GM19468 (cell line): ENCODE results near the gene TEX47.

ENCODE experiments used
- ATAC-seq: cut with Tn5 transposase; IDR thresholded peaks from one replicate; pipeline ENCODE4 v1.9.1; 2021; ENCODE audit warnings: mild to moderate bottlenecking, moderate library complexity, moderate number of reproducible peaks; ENCODE audit not compliant: unreplicated experiment; ENCODE audit errors: extremely low read depth

The TEX47 gene

GRCh38 chr7:88756802-88757201, 38.7 kb downstream of the TEX47 start:
- ATAC-seq = no peak

GRCh38 chr7:88746126-88746525, 49.4 kb downstream of the TEX47 start:
- ATAC-seq = no peak
